Neural cell (in vitro differentiated cells): ENCODE measurements around the gene CCDC15.

ENCODE experiments used
- EZH2 ChIP-seq: fragments of 200-600, 300-800 bp; shearing (Covaris generic), sonication (generic); IDR thresholded peaks from 2 replicates; pipeline ENCODE4 v1.6.1; 2014; ENCODE audit warnings: antibody characterized with exemption, low read length, borderline replicate concordance, mild to moderate bottlenecking; ENCODE audit not compliant: insufficient read depth, poor library complexity, severe bottlenecking
- POLR2AphosphoS5 ChIP-seq: IDR thresholded peaks from 2 replicates; pipeline ENCODE4 v1.6.1; 2012
- SMC3 ChIP-seq: fragments of 450-650 bp; conservative IDR thresholded peaks from 2 replicates; pipeline ENCODE4 v1.6.1; 2014; ENCODE audit warnings: antibody characterized with exemption, mild to moderate bottlenecking, moderate library complexity; ENCODE audit not compliant: poor library complexity
- TF ChIP-seq, protein P1 (sequence below): fragments of 450-650 bp; IDR thresholded peaks from 2 replicates; pipeline ENCODE4 v1.5.1; 2014; ENCODE audit warnings: antibody characterized with exemption, mild to moderate bottlenecking, moderate library complexity; ENCODE audit not compliant: poor library complexity, severe bottlenecking

- TF ChIP-seq, protein P1, sequence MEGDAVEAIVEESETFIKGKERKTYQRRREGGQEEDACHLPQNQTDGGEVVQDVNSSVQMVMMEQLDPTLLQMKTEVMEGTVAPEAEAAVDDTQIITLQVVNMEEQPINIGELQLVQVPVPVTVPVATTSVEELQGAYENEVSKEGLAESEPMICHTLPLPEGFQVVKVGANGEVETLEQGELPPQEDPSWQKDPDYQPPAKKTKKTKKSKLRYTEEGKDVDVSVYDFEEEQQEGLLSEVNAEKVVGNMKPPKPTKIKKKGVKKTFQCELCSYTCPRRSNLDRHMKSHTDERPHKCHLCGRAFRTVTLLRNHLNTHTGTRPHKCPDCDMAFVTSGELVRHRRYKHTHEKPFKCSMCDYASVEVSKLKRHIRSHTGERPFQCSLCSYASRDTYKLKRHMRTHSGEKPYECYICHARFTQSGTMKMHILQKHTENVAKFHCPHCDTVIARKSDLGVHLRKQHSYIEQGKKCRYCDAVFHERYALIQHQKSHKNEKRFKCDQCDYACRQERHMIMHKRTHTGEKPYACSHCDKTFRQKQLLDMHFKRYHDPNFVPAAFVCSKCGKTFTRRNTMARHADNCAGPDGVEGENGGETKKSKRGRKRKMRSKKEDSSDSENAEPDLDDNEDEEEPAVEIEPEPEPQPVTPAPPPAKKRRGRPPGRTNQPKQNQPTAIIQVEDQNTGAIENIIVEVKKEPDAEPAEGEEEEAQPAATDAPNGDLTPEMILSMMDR = no peak
- TF ChIP-seq EZH2 (no peak), SMC3 (no peak), POLR2AphosphoS5 (no peak)
Observed at GRCh38 chr11:125020342-125020741, 66.3 kb downstream of the CCDC15 start.
